Measurements from ENCODE around the gene TUBA4A. TPM values are rescaled to one million over a fixed set of nuclear protein-coding genes. Genes with fewer than 3 reads are reported as not detected.

The TUBA4A gene
- total and polyA plus RNA-seq, 10 of the 15 experiments (the other 5 are each of a cell fraction or from before 2014, with no cell fraction given), result 58.2 to 325 (median 134) TPM

- intact Hi-C loops (cut with micrococcal nuclease; ENCODE audit: unreplicated experiment) (no loop called here), in situ Hi-C loops (cut with MboI) (no loop called here)
- POLR2A ChIA-PET, result interaction anchor here (0.8 to 2.1 kb wide), 5 partner anchors 29 to 141 kb away, joined by 3 to 8 read pairs (median 3); partner anchors contain the start of gene TUBA4A
- FAIRE-seq, result no peak
- BruUV-seq (replicated peaks), result no TSS peak
- Histone ChIP-seq H3K9ac (ENCODE audit: control insufficient read depth, insufficient read depth, low read length) (no peak overlapping the region), H4K20me1 (ENCODE audit: control insufficient read depth, insufficient read depth) (no peaks in the 10 kb centered on the region), H3K4me3 (no peak overlapping the region), H3K27me3 (replicated peaks in 1 of 2; ENCODE audit: control insufficient read depth in 2 of 2, insufficient read depth in 2 of 2, low read length in 1 of 2) (peaks cover 2 to 5% of the 10 kb centered on the region in 2 experiments; a peak in 1 of 4 replicates), H3K27ac (ENCODE audit: control insufficient read depth, insufficient read depth) (no peak overlapping the region), H3K79me2 (ENCODE audit: control insufficient read depth, insufficient read depth, low read length) (no peaks in the 10 kb centered on the region), H3K4me1 (ENCODE audit: control insufficient read depth, insufficient read depth, low read length) (peaks cover 3% of the 10 kb centered on the region; the same call in 1 of the 2 replicates), H2AFZ (ENCODE audit: control insufficient read depth, low read depth, low read length) (no peak overlapping the region), H3K9me3 (replicated peaks; ENCODE audit: control insufficient read depth, insufficient read depth, low read length) (no peaks in the 10 kb centered on the region), H3K36me3 (ENCODE audit: control insufficient read depth in 2 of 2, insufficient read depth in 2 of 2, low read length in 1 of 2) (no peaks in the 10 kb centered on the region), H3K4me2 (ENCODE audit: control insufficient read depth, insufficient read depth) (no peak overlapping the region)
- SMC1A ChIA-PET (ENCODE audit: uncharacterized antibody, unreplicated experiment), result interaction anchor here (1.2 to 5.8 kb wide), 3 partner anchors 87 to 142 kb away, joined by 3 to 36 read pairs (median 13); partner anchors contain the start of genes DNPEP and NHEJ1
- CTCF ChIA-PET, result interaction anchor here (0.6 to 10.9 kb wide), 12 partner anchors 16 to 320 kb away, joined by 3 to 208 read pairs (median 4); partner anchors contain the start of genes CNPPD1, DNAJB2, NHEJ1 and SLC23A3
- WGBS (ENCODE audit: insufficient coverage, insufficient replicate concordance, low lambda C conversion rate, missing lambda C conversion rate), result 33% methylated on average over 5 of the region's 5 CpGs
- no peak for DNase-seq (ENCODE audit: low read depth, low spot score)
- no peak for ATAC-seq
- RAD21 ChIA-PET (ENCODE audit: unreplicated experiment), result interaction anchor here (0.8 to 3.9 kb wide), 9 partner anchors 22 to 146 kb away, joined by 3 to 22 read pairs (median 5); partner anchors contain the start of genes ANKZF1, ATG9A, CNPPD1 and NHEJ1
- TF ChIP-seq CHD1 (IDR thresholded peaks at IDR 0.05; ENCODE audit: low read depth, low read length) (no peak), ATF7 (IDR thresholded peaks at IDR 0.05; ENCODE audit: low read depth) (no peak), ZNF384 (IDR thresholded peaks at IDR 0.05; ENCODE audit: borderline replicate concordance, low read depth, low read length) (no peak), NFIC (IDR thresholded peaks at IDR 0.05; ENCODE audit: low read depth, low read length) (no peak), JUNB (IDR thresholded peaks at IDR 0.05) (no peak), EED (IDR thresholded peaks at IDR 0.05; ENCODE audit: low read depth) (no peak), NR2C1 (IDR thresholded peaks at IDR 0.05) (no peak), CHD2 (IDR thresholded peaks at IDR 0.05; ENCODE audit: borderline replicate concordance, low read depth, low read length) (no peak), SMC3 (IDR thresholded peaks at IDR 0.05; ENCODE audit: borderline replicate concordance, low read length) (no peak), CREB1 (IDR thresholded peaks at IDR 0.05; ENCODE audit: low read depth) (no peak), ZBTB4 (CRISPR knock-in tag; IDR thresholded peaks at IDR 0.05) (no peak), NBN (IDR thresholded peaks at IDR 0.05) (no peak)
- TF ChIP-seq, protein P1, sequence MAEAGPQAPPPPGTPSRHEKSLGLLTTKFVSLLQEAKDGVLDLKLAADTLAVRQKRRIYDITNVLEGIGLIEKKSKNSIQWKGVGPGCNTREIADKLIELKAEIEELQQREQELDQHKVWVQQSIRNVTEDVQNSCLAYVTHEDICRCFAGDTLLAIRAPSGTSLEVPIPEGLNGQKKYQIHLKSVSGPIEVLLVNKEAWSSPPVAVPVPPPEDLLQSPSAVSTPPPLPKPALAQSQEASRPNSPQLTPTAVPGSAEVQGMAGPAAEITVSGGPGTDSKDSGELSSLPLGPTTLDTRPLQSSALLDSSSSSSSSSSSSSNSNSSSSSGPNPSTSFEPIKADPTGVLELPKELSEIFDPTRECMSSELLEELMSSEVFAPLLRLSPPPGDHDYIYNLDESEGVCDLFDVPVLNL (IDR thresholded peaks at IDR 0.05; ENCODE audit: low read depth, low read length), result no peak
- TF ChIP-seq, protein P2, sequence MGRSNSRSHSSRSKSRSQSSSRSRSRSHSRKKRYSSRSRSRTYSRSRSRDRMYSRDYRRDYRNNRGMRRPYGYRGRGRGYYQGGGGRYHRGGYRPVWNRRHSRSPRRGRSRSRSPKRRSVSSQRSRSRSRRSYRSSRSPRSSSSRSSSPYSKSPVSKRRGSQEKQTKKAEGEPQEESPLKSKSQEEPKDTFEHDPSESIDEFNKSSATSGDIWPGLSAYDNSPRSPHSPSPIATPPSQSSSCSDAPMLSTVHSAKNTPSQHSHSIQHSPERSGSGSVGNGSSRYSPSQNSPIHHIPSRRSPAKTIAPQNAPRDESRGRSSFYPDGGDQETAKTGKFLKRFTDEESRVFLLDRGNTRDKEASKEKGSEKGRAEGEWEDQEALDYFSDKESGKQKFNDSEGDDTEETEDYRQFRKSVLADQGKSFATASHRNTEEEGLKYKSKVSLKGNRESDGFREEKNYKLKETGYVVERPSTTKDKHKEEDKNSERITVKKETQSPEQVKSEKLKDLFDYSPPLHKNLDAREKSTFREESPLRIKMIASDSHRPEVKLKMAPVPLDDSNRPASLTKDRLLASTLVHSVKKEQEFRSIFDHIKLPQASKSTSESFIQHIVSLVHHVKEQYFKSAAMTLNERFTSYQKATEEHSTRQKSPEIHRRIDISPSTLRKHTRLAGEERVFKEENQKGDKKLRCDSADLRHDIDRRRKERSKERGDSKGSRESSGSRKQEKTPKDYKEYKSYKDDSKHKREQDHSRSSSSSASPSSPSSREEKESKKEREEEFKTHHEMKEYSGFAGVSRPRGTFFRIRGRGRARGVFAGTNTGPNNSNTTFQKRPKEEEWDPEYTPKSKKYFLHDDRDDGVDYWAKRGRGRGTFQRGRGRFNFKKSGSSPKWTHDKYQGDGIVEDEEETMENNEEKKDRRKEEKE (IDR thresholded peaks at IDR 0.05), result no peak
Measured at GRCh38 chr2:219300022-219300421, 46.3 kb upstream of the TUBA4A start.

All from GM12878 (cell line).